Left lung (tissue), 10 donors: ENCODE measurements around the gene IRF2BPL. TPM values are rescaled to one million over a fixed set of nuclear protein-coding genes. Genes with fewer than 3 reads are reported as not detected.

Experiments
- ATAC-seq: fragments of 200-7000 bp; cut with Tn5 transposase; one replicate; pipeline ENCODE4 v1.9.1; 2020; ENCODE audit warnings: moderate library complexity
- DNase-seq, 4 donors: peaks; one replicate each; pipeline ENCODE4 v3.0.0-alpha.2; 2013 to 2020
- H3K27ac ChIP-seq, 2 donors: fragments of 200-600 bp; sonication (generic) in 1 of 2; one replicate each; pipeline versions ENCODE4 v1.5.0 to v1.8.0; 2020 to 2021
- H3K27me3 ChIP-seq, 2 donors: fragments of 200-600 bp; sonication (generic) in 1 of 2; one replicate each; pipeline versions ENCODE4 v1.5.0 to v1.8.0; 2020 to 2021
- H3K36me3 ChIP-seq, 2 donors: fragments of 200-600 bp; sonication (generic) in 1 of 2; one replicate each; pipeline versions ENCODE4 v1.5.0 to v1.8.0; 2020 to 2021
- H3K4me1 ChIP-seq, 2 donors: fragments of 200-600 bp; one replicate each; pipeline ENCODE4 v1.8.0; 2021
- H3K4me3 ChIP-seq, 2 donors: fragments of 200-600 bp; sonication (generic) in 1 of 2; one replicate each; pipeline versions ENCODE4 v1.5.0 to v1.8.0; 2020 to 2021; ENCODE audit warnings: mild to moderate bottlenecking in 1 of 2
- H3K9me3 ChIP-seq, 2 donors: fragments of 200-600 bp; sonication (generic) in 1 of 2; one replicate each; pipeline versions ENCODE4 v1.5.0 to v1.8.0; 2020 to 2021
- intact Hi-C, 2 donors: fragments of 100-400 bp; cut with DNase I; formaldehyde crosslinking; loops; one replicate each; pipeline versions ENCODE4 v1.11.2 to v1.14.2; 2022
- polyA plus RNA-seq, 6 donors: library from polyadenylated mRNA; unstranded; fragments of 120-200 nt; gene quantifications; one replicate each; pipeline ENCODE4 v1.2.1, GENCODE V29; 2013; ENCODE audit not compliant: insufficient read length in 6 of 6
- total RNA-seq, 2 donors: library from RNA; stranded (reverse); fragmentation: NEBNext Ultra II Directional; extraction: Animal tissue kit (Norgen Biotek cat#: 25700); gene quantifications; one replicate each; pipeline ENCODE4 v1.2.1, GENCODE V29; 2021
- TF ChIP-seq, protein P1 (sequence below), 2 donors: fragments of 200-600 bp; sonication (generic) in 1 of 2; IDR thresholded peaks; one replicate each; pipeline versions ENCODE4 v1.5.0 to v1.8.0; 2021; ENCODE audit warnings: antibody characterized with exemption in 2 of 2
- donor health status: DM: no; HTN: yes; CAD: no.
- donor health status: DM: no; HTN: no; CAD: no.

Gene IRF2BPL
- total and polyA plus RNA-seq, 8 donors = 22.8 to 50.0 (median 44.3) TPM

DNA sequence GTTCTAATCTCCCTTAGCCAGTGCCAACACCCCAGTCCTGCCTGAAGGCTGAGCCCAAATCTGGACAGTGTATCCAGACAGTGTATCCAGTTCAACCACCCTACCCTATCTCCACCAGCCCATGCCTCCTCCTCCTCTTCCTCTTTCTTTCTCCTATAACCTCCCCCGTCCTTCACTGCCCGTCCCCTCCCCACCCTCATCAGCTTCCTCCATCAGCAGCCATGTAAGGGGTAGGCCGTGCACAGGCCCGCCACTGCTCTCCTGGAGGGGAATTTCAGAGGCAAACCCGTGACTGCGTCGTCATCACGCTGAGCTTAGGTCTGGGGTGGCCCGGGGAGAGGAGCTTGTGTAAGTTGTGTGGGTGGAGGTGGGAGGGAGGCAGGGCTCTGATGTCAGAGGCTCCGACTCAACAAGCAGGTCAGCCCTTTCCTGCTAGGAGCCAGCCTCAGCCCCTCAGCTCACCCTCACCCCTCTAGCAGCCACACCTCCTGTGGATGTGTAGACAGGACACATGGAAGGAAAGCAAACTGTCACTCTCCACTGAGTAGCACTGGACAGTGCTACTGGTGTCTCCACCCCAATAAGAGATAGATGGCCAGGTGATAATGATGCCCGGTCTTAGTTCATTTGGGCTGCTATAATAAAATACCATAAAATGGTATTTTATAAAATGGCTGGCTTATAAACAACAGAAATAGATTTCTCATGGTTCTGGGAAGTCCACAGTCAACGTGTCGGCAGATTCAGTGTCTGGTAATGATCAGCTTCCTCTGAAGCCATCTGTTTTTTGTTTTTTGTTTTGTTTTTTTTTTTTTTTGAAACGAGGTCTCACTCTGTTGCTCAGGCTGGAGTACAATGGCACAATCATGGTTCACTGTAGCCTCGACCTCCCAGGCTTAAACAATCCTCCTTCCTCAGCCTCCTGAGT lies 50.5 kb downstream of the IRF2BPL start:
- H3K27ac ChIP-seq = peak overlapping the region; percentile 26 to 65
- ATAC-seq (peak; percentile 88), DNase-seq (peak in 3 of 4 donors; percentile 69 to 94 (median 93))
- intact Hi-C loops = no loop called here
- H3K4me1 ChIP-seq = peaks cover 0 to 16% of the 10 kb centered on the region in 2 donors
- peaks cover 0 to 5% of the 10 kb centered on the region in 2 donors for H3K9me3 ChIP-seq
- H3K36me3 ChIP-seq = no peaks in the 10 kb centered on the region
- no peak overlapping the region for H3K4me3 ChIP-seq
- H3K27me3 ChIP-seq = no peaks in the 10 kb centered on the region
- TF ChIP-seq, protein P1, sequence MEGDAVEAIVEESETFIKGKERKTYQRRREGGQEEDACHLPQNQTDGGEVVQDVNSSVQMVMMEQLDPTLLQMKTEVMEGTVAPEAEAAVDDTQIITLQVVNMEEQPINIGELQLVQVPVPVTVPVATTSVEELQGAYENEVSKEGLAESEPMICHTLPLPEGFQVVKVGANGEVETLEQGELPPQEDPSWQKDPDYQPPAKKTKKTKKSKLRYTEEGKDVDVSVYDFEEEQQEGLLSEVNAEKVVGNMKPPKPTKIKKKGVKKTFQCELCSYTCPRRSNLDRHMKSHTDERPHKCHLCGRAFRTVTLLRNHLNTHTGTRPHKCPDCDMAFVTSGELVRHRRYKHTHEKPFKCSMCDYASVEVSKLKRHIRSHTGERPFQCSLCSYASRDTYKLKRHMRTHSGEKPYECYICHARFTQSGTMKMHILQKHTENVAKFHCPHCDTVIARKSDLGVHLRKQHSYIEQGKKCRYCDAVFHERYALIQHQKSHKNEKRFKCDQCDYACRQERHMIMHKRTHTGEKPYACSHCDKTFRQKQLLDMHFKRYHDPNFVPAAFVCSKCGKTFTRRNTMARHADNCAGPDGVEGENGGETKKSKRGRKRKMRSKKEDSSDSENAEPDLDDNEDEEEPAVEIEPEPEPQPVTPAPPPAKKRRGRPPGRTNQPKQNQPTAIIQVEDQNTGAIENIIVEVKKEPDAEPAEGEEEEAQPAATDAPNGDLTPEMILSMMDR (IDR thresholded peaks at IDR 0.05) = no peak

- Histone ChIP-seq H3K27me3 (no peaks in the 10 kb centered on the region), H3K36me3 (no peaks in the 10 kb centered on the region), H3K4me3 (no peak overlapping the region), H3K9me3 (no peaks in the 10 kb centered on the region), H3K27ac (no peak overlapping the region), H3K4me1 (peaks cover 0 to 16% of the 10 kb centered on the region in 2 donors)
- DNase-seq = no peak
- intact Hi-C loops = no loop called here
- peak; percentile 61 for ATAC-seq
- TF ChIP-seq, protein P1 (IDR thresholded peaks at IDR 0.05) = no peak
These were observed 52.1 kb downstream of the IRF2BPL start for GRCh38 chr14:76976240-76977005.

- no peak for ATAC-seq
- H3K27ac ChIP-seq = no peak overlapping the region
- intact Hi-C loops = no loop called here
These were observed 52.7 kb downstream of the IRF2BPL start for GRCh38 chr14:76975812-76976211.

DNA sequence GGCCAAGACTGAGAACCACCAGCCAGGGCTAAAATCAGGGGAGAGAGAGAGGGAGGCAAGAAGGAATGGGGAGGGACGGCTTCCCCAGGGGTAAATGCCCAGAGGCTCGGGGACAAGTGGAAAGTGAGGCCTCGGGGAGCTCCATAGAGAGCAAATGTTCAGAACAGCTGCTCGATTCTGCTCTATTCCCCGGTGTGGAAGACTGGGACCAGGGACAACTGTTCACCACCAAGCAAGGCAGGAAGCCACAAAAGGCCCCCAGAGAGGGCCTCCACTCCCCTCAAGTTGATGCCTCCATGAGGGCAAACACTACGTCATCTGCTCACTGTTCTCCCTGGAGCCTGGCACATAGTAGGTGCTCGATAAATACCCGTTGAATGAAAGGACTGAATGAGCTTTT lies 53.5 kb downstream of the IRF2BPL start:
- no peak for ATAC-seq
- Histone ChIP-seq H3K27me3 (no peaks in the 10 kb centered on the region), H3K27ac (no peak overlapping the region), H3K9me3 (no peaks in the 10 kb centered on the region), H3K36me3 (no peaks in the 10 kb centered on the region), H3K4me1 (peaks cover 0 to 16% of the 10 kb centered on the region in 2 donors), H3K4me3 (no peak overlapping the region)
- intact Hi-C loops = no loop called here
- TF ChIP-seq, protein P1 (IDR thresholded peaks at IDR 0.05) = no peak
- no peak for DNase-seq

More at GRCh38 chr14:76975812-76976211, 52.7 kb downstream of the IRF2BPL start:
- Histone ChIP-seq H3K27me3 (no peaks in the 10 kb centered on the region), H3K4me3 (no peak overlapping the region), H3K4me1 (peaks cover 0 to 16% of the 10 kb centered on the region in 2 donors), H3K36me3 (no peaks in the 10 kb centered on the region), H3K9me3 (no peaks in the 10 kb centered on the region)
- DNase-seq = no peak
- TF ChIP-seq, protein P1 (IDR thresholded peaks at IDR 0.05) = no peak

Other genes starting within 250 kb of the IRF2BPL start
- 10 to 100 TPM; 18.9 to 21.3 TPM for gene ANGEL1, start 215.8 kb downstream of the IRF2BPL start, total RNA-seq
- 10 to 100 TPM; 34.2 to 46.6 (median 42.2) TPM for gene ANGEL1, start 215.8 kb downstream of the IRF2BPL start, polyA plus RNA-seq
- not detected for gene LRRC74A, start 202.3 kb downstream of the IRF2BPL start, total RNA-seq
- gene LRRC74A, start 202.3 kb downstream of the IRF2BPL start, polyA plus RNA-seq = under 1 TPM; 0.10 to 0.40 (median 0.34) TPM
- 10 to 100 TPM; 18.6 to 19.8 TPM for gene CIPC, start 69.5 kb upstream of the IRF2BPL start, total RNA-seq
- 10 to 100 TPM; 19.5 to 24.3 (median 22.2) TPM for gene CIPC, start 69.5 kb upstream of the IRF2BPL start, polyA plus RNA-seq
- gene ZDHHC22, start 113.1 kb upstream of the IRF2BPL start, total RNA-seq = not detected
- gene ZDHHC22, start 113.1 kb upstream of the IRF2BPL start, polyA plus RNA-seq = under 1 TPM in 4 of 6 donors, not detected in 2; 0.04 to 0.11 (median 0.09) TPM
- gene TMEM63C, start 153.1 kb upstream of the IRF2BPL start, total RNA-seq = under 1 TPM in 1 of 2 donors, not detected in 1; 0.47 TPM
- 1 to 10 TPM in 3 of 6 donors, under 1 TPM in 3; 0.20 to 2.0 (median 1.1) TPM for gene TMEM63C, start 153.1 kb upstream of the IRF2BPL start, polyA plus RNA-seq
- not detected for gene NGB, start 242.5 kb upstream of the IRF2BPL start, total RNA-seq
- gene NGB, start 242.5 kb upstream of the IRF2BPL start, polyA plus RNA-seq = not detected